B cell (primary cell): ENCODE measurements around the gene PRAC2.

Experiments
- CTCF ChIP-seq: fragments of 200-600 bp; IDR thresholded peaks from one replicate; pipeline ENCODE4 v1.8.0; 2022; ENCODE audit warnings: antibody characterized with exemption, mild to moderate bottlenecking
- EZH2 ChIP-seq: IDR thresholded peaks from 2 replicates; pipeline ENCODE4 v1.6.1; 2012; ENCODE audit warnings: borderline replicate concordance, low read depth, mild to moderate bottlenecking, moderate library complexity, low read length; ENCODE audit not compliant: insufficient read depth, poor library complexity, severe bottlenecking

DNA sequence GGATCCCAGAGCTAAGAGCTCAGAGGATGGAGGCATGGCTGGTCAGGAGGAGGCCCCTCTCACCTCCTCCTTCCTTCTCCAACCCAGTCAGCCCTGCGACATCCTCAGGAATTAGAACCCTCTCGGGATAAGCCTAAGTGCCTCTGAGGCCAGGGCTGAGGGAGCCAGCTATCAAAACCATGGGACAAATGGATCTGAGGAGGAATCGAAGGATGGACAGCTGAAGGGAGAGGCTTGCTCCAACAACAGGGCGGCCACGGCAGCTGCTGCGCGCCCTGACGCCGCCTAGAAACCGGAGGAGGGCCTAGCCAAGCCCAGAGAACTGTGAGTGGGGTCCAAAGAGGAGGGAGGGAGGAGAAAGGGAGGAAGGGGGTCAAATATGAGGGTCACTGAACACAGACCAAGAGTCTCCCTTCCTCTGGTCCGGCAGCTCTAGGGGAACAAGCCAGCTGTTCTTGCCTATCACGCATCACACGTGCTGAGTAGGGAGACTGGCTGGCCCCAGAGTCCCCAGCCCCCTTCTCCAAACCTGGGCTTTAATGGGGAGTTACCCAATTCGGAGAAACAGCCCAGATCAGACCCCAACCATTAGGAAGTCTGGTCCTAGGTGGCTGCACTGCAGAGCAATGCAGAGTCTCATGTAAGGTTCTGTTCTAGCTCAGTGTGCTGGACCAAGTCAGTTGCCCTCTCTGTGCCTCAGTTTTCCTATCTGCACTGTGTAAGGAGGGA is 11.5 kb downstream of the PRAC2 start:
- TF ChIP-seq CTCF (no peak), EZH2 (no peak)
